HCT116 (cell line): Measurements from ENCODE around the gene FGGY. TPM values are rescaled to one million over a fixed set of nuclear protein-coding genes. Genes with fewer than 3 reads are reported as not detected.

Experiments used
- ATAC-seq: fragments of 200-7000 bp; cut with Tn5 transposase; 2 replicates; pipeline ENCODE4 v1.9.1; 2020; ENCODE audit warnings: mild to moderate bottlenecking, moderate library complexity
- BruUV-seq: library from RNA; stranded (reverse); fragments of 400-500 nt; replicated peaks from 2 replicates; lab custom pipeline; 2021; lab: Mats Ljungman, UMichigan
- CTCF ChIA-PET: fragments of 300-600 bp; sonication (Branson Sonifier 250); formaldehyde crosslinking; loops from one replicate; lab custom pipeline; 2021; ENCODE audit warnings: antibody characterized with exemption; lab: Charles Lee
- POLR2A ChIA-PET: fragments of 300-600, 350-600 bp; sonication (Branson Sonifier 250); formaldehyde crosslinking; loops from one replicate; lab custom pipeline; 2021; ENCODE audit warnings: antibody characterized with exemption; lab: Charles Lee
- RAD21 ChIA-PET, 2 experiments: fragments of 300-600 bp; sonication (Branson Sonifier 250); formaldehyde crosslinking; loops; one replicate each; lab custom pipeline; 2023; ENCODE audit warnings: low total read pairs in 2 of 2; ENCODE audit not compliant: uncharacterized antibody in 2 of 2, unreplicated experiment in 2 of 2, low non-redundant PET in 1 of 2; lab: Charles Lee
- DNase-seq: peaks from one replicate; pipeline ENCODE4 v3.0.0-alpha.2; 2010; ENCODE audit warnings: low read depth, low spot score
- H2AFZ ChIP-seq: fragments of 200-600 bp; shearing (Covaris generic), sonication (generic); 2 replicates; pipeline ENCODE4 v1.6.1; 2017; ENCODE audit warnings: low read depth, mixed run types, mixed read lengths, antibody characterized with exemption, low read length; ENCODE audit not compliant: poor library complexity, severe bottlenecking
- H3K27ac ChIP-seq: 2 replicates; pipeline ENCODE4 v1.5.1; 2012; ENCODE audit warnings: low read depth, low read length
- H3K27me3 ChIP-seq: fragments of 200-600 bp; sonication (generic); 2 replicates; pipeline ENCODE4 v1.6.1; 2016; ENCODE audit warnings: mixed run types, low read length, mixed read lengths; ENCODE audit not compliant: insufficient read depth
- H3K36me3 ChIP-seq, 2 experiments: fragments of 200-500 bp in 1 of 2; fragments of 200-600 bp in 1 of 2; sonication (Bioruptor generic) in 1 of 2; sonication (generic) in 1 of 2; 2 replicates each; pipeline versions ENCODE4 v1.5.1 to v1.6.1; 2014 to 2016; ENCODE audit warnings: low read length in 2 of 2, inconsistent platforms in 1 of 2, mixed read lengths in 1 of 2, mixed run types in 1 of 2; ENCODE audit not compliant: insufficient read depth in 2 of 2, control insufficient read depth in 1 of 2
- H3K4me1 ChIP-seq, 2 experiments: fragments of 200-600 bp in 1 of 2; sonication (generic) in 1 of 2; 2 replicates each; pipeline versions ENCODE4 v1.5.1 to v1.6.1; 2012 to 2017; ENCODE audit warnings: low read length in 2 of 2, inconsistent platforms in 1 of 2, mild to moderate bottlenecking in 1 of 2, mixed read lengths in 1 of 2, mixed run types in 1 of 2, moderate library complexity in 1 of 2; ENCODE audit not compliant: insufficient read depth in 2 of 2, control insufficient read depth in 1 of 2
- H3K4me2 ChIP-seq: fragments of 200-600 bp; sonication (generic); 2 replicates; pipeline ENCODE4 v1.6.1; 2017; ENCODE audit warnings: mixed run types, low read length, mixed read lengths
- H3K4me3 ChIP-seq, 2 experiments: fragments of 200-600 bp in 1 of 2; sonication (generic) in 1 of 2; replicated peaks in 1 of 2; 2 replicates each; pipeline ENCODE4 v1.5.1; 2011 to 2016; ENCODE audit warnings: low read length in 2 of 2, control low read depth in 1 of 2, low read depth in 1 of 2, mild to moderate bottlenecking in 1 of 2, mixed read lengths in 1 of 2, mixed run types in 1 of 2
- H3K79me2 ChIP-seq: fragments of 200-600 bp; sonication (generic); 2 replicates; pipeline ENCODE4 v1.6.1; 2017; ENCODE audit warnings: mild to moderate bottlenecking, mixed run types, low read length, moderate library complexity, mixed read lengths; ENCODE audit not compliant: insufficient read depth
- H3K9ac ChIP-seq: fragments of 200-600 bp; sonication (generic); 2 replicates; pipeline ENCODE4 v1.6.1; 2016; ENCODE audit warnings: low read length, mixed read lengths
- H3K9me2 ChIP-seq: fragments of 200-600 bp; sonication (generic), shearing (Covaris generic); 2 replicates; pipeline ENCODE4 v1.6.1; 2017; ENCODE audit warnings: mixed run types, mild to moderate bottlenecking, moderate library complexity; ENCODE audit not compliant: insufficient read depth
- H3K9me3 ChIP-seq, 2 experiments: fragments of 200-500 bp in 1 of 2; fragments of 200-600 bp in 1 of 2; sonication (Bioruptor generic) in 1 of 2; sonication (generic) in 1 of 2; 2 replicates each; pipeline ENCODE4 v1.6.1; 2014 to 2017; ENCODE audit warnings: low read length in 2 of 2, mixed read lengths in 2 of 2, inconsistent platforms in 1 of 2, low read depth in 1 of 2, mild to moderate bottlenecking in 1 of 2, mixed run types in 1 of 2, moderate library complexity in 1 of 2; ENCODE audit not compliant: control insufficient read depth in 1 of 2, insufficient read depth in 1 of 2
- H4K20me1 ChIP-seq: fragments of 200-600 bp; sonication (generic), shearing (Covaris generic); 2 replicates; pipeline ENCODE4 v1.6.1; 2017; ENCODE audit warnings: mixed run types, mild to moderate bottlenecking, moderate library complexity; ENCODE audit not compliant: insufficient read depth
- ATF3 ChIP-seq: IDR thresholded peaks from 2 replicates; pipeline ENCODE4 v1.6.1; 2012
- CEBPB ChIP-seq: IDR thresholded peaks from 2 replicates; pipeline ENCODE4 v1.6.1; 2012; ENCODE audit warnings: low read depth
- EGR1 ChIP-seq: IDR thresholded peaks from 2 replicates; pipeline ENCODE4 v1.6.1; 2012; ENCODE audit warnings: low read depth
- ELF1 ChIP-seq: IDR thresholded peaks from 2 replicates; pipeline ENCODE4 v1.6.1; 2012; ENCODE audit warnings: low read depth, borderline replicate concordance
- RAD21 ChIP-seq: IDR thresholded peaks from 2 replicates; pipeline ENCODE4 v1.6.1; 2012; ENCODE audit warnings: low read depth, mild to moderate bottlenecking
- SIN3A ChIP-seq: IDR thresholded peaks from 2 replicates; pipeline ENCODE4 v1.6.1; 2012; ENCODE audit warnings: low read depth
- ZFX ChIP-seq: fragments of 450-650 bp; IDR thresholded peaks from 2 replicates; pipeline ENCODE4 v1.6.1; 2017
- ZNF274 ChIP-seq: fragments of 200-500 bp; sonication (Bioruptor generic); IDR thresholded peaks from 2 replicates; pipeline ENCODE4 v1.6.1; 2014; ENCODE audit warnings: mild to moderate bottlenecking, low read depth, low read length, inconsistent platforms
- intact Hi-C: fragments of 100-400 bp; cut with micrococcal nuclease; formaldehyde crosslinking; loops from 2 replicates; pipeline ENCODE4 v1.10.0; 2022
- total RNA-seq: library from RNA; stranded (reverse); gene quantifications from one replicate; pipeline ENCODE4 v1.2.1, GENCODE V29; 2021; ENCODE audit not compliant: unreplicated experiment
- TF ChIP-seq, protein P1 (sequence below): IDR thresholded peaks from 2 replicates; pipeline ENCODE4 v1.6.1; 2012; ENCODE audit warnings: low read depth
- TF ChIP-seq, protein P2 (sequence below): IDR thresholded peaks from 2 replicates; pipeline ENCODE4 v1.6.1; 2012
- TF ChIP-seq, protein P3 (sequence below): IDR thresholded peaks from 2 replicates; pipeline ENCODE4 v1.6.1; 2011; ENCODE audit warnings: mild to moderate bottlenecking, low read length, moderate library complexity; ENCODE audit not compliant: insufficient replicate concordance; ENCODE audit errors: extremely low read depth

The FGGY gene
- total RNA-seq, 1 experiment from 2014 or later, result 10.6 TPM

DNA sequence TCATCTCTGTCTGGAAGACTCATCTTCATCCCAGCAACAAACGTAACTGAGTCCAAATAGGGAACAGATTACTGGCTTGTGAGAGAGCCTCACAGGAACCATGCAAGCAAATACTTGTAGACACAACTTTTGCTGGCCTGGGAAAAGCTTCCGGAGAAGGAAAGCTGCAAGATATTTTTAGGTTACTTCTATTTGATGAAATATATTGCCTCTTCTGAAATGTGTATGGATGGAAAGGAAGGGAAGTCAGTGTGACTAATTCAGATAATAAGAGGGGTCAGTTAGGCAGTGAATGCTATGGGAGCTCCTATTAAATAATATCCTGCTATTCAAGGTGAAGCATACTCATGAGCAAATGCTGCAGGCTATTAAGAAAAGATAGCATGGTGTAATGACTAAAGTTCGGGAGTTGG is 20.4 kb upstream of the FGGY start:
- ChIA-PET CTCF (no interaction called here), POLR2A (no interaction called here), RAD21 (no interaction called here)
- H4K20me1 ChIP-seq, result no peaks in the 10 kb centered on the region
- intact Hi-C loops, result no loop called here
- no peaks in the 10 kb centered on the region for H3K9me2 ChIP-seq
- ATAC-seq (no peak), DNase-seq (no peak)
- no peak overlapping the region for H3K27ac ChIP-seq
- no peak for TF ChIP-seq EGR1
- TF ChIP-seq ZNF274, result no peak
- TF ChIP-seq CEBPB, result no peak
- TF ChIP-seq RAD21, result no peak
- TF ChIP-seq SIN3A, result no peak
- TF ChIP-seq ATF3, result no peak
- TF ChIP-seq, protein P1, sequence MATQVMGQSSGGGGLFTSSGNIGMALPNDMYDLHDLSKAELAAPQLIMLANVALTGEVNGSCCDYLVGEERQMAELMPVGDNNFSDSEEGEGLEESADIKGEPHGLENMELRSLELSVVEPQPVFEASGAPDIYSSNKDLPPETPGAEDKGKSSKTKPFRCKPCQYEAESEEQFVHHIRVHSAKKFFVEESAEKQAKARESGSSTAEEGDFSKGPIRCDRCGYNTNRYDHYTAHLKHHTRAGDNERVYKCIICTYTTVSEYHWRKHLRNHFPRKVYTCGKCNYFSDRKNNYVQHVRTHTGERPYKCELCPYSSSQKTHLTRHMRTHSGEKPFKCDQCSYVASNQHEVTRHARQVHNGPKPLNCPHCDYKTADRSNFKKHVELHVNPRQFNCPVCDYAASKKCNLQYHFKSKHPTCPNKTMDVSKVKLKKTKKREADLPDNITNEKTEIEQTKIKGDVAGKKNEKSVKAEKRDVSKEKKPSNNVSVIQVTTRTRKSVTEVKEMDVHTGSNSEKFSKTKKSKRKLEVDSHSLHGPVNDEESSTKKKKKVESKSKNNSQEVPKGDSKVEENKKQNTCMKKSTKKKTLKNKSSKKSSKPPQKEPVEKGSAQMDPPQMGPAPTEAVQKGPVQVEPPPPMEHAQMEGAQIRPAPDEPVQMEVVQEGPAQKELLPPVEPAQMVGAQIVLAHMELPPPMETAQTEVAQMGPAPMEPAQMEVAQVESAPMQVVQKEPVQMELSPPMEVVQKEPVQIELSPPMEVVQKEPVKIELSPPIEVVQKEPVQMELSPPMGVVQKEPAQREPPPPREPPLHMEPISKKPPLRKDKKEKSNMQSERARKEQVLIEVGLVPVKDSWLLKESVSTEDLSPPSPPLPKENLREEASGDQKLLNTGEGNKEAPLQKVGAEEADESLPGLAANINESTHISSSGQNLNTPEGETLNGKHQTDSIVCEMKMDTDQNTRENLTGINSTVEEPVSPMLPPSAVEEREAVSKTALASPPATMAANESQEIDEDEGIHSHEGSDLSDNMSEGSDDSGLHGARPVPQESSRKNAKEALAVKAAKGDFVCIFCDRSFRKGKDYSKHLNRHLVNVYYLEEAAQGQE, result no peak
- TF ChIP-seq, protein P2, sequence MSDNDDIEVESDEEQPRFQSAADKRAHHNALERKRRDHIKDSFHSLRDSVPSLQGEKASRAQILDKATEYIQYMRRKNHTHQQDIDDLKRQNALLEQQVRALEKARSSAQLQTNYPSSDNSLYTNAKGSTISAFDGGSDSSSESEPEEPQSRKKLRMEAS, result no peak
- TF ChIP-seq, protein P3, sequence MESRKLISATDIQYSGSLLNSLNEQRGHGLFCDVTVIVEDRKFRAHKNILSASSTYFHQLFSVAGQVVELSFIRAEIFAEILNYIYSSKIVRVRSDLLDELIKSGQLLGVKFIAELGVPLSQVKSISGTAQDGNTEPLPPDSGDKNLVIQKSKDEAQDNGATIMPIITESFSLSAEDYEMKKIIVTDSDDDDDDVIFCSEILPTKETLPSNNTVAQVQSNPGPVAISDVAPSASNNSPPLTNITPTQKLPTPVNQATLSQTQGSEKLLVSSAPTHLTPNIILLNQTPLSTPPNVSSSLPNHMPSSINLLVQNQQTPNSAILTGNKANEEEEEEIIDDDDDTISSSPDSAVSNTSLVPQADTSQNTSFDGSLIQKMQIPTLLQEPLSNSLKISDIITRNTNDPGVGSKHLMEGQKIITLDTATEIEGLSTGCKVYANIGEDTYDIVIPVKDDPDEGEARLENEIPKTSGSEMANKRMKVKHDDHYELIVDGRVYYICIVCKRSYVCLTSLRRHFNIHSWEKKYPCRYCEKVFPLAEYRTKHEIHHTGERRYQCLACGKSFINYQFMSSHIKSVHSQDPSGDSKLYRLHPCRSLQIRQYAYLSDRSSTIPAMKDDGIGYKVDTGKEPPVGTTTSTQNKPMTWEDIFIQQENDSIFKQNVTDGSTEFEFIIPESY, result no peak
- no peak for TF ChIP-seq ELF1
- TF ChIP-seq ZFX, result no peak
- H3K79me2 ChIP-seq, result no peaks in the 10 kb centered on the region
- no peaks in the 10 kb centered on the region for H3K36me3 ChIP-seq
- no peak overlapping the region for H3K9ac ChIP-seq
- no peak overlapping the region for H3K4me3 ChIP-seq
- H3K4me2 ChIP-seq, result no peak overlapping the region
- no peaks in the 10 kb centered on the region for H3K4me1 ChIP-seq
- H2AFZ ChIP-seq, result no peak overlapping the region
- H3K27me3 ChIP-seq, result no peaks in the 10 kb centered on the region
- no TSS peak for BruUV-seq
- no peaks in the 10 kb centered on the region for H3K9me3 ChIP-seq
